GM19467 (cell line): ENCODE results near the gene PLAC8.
"Not testable (repeated sequence)": the region's sequence is repeated elsewhere in the genome, so short reads cannot be mapped to it uniquely, and the experiment has no call there.

Experiments
- ATAC-seq: cut with Tn5 transposase; IDR thresholded peaks from one replicate; pipeline ENCODE4 v1.9.1; 2021; ENCODE audit warnings: mild to moderate bottlenecking, moderate library complexity; ENCODE audit not compliant: unreplicated experiment

PLAC8 gene

DNA sequence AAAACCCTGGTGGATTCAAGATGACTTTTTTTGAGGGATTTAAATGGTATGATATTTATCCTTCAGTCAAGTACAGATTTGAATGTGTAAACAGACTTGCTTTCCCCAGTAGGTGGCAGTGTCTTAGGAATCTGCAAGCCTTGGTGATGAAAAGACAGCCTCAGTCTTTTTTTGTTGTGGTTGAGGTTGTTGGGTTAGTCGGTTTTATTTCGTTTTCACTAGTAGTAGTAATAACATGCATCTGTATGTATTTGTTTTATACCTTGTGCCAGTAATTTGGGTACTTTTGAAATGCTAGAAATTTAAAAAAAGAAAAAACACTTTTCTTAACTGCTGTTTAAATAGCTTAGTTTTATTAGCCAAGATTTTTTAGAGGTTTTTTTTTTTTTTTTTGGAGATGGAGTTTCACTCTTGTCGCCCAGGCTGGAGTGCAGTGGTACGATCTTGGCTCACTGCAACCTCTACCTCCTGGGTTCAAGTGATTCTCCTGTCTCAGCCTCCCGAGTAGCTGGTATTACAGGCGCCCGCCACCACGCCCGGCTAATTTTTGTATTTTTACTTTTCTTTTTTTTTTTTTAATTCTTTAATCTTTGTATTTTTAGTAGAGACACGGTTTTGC is 40.3 kb downstream of the PLAC8 start:
- peak; percentile 61 for ATAC-seq

DNA sequence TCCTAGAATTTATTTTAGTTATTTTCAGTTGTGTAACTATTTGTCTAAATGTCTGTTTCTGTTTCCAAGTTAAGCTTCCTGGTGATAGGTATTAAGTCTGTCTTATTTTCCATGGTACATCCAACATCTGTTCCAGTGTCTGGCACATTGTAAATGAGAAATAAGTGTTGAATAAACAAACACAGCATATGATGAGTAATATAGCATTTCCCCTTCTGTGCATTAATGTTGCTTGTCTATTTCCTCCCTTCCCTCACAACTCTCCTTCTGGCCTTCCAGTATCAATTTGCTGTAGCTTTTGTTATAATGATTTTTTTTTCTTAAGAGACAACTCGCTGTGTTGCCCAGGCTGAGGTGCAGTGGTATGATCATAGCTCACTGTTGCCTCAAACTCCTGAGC is 43.4 kb downstream of the PLAC8 start:
- ATAC-seq = no peak

DNA sequence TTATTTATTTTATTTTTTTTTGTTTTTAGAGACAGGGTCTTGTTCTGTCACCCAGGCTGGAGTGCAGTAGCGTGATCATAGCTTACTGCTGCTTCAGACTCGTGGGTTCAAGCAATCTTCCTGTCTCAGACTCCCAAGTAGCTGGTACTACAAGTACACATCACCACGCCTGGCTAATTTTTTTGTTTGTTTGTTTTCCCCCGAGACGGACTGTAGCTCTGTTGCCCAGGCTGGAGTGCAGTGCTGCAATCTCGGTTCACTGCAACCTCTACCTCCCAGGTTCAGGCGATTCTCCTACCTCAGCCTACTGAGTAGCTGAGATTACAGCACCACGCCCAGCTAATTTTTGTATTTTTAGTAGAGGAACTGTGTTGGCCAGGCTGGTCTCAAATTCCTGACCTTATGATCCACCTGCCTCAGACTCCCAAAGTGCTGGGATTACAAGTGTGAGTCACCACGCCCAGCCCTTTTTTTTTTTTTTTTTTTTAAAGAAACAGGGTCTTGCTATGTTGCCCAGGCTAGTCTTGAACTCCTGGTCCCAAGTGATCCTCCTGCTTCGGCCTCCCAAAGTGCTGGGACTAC is 47.4 kb downstream of the PLAC8 start:
- ATAC-seq = no peak

DNA sequence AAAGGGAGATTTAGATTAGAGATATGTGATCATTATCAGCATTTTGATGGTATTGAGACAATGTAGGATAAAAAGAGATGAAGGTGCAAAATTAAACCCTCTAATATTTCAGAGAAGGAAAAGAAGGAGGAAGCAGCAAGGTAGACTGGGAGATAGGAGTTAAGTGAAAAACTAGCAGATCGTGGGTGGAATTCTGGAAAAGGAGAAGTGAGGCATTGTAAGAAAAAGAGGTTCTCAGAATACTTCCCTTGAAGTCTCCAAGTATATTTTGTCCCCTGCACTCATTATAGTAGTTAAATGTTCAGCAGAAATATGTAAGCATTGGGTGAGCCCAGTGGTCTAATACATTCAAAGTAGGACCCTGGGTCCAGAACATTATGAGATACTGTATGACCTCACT is 49.3 kb downstream of the PLAC8 start:
- ATAC-seq = no peak

DNA sequence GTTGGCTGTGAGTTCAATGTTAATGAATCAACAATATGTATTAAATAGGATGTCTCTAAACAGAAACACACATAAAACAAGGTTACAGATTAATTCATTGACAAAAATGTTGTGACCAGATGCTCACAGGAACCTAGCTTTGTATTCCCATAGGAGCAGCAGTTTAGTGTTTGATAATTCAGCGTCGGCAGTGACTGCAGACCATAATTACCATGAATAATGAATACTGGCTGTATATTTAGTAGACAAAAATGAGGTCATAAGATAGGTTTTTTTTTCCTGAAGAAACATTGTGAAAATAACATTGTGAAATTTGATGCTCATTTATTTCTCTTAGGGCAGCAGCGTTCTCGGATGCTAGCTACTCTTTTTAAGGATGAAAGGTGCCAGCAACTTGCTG is 51.8 kb downstream of the PLAC8 start:
- ATAC-seq = no peak

DNA sequence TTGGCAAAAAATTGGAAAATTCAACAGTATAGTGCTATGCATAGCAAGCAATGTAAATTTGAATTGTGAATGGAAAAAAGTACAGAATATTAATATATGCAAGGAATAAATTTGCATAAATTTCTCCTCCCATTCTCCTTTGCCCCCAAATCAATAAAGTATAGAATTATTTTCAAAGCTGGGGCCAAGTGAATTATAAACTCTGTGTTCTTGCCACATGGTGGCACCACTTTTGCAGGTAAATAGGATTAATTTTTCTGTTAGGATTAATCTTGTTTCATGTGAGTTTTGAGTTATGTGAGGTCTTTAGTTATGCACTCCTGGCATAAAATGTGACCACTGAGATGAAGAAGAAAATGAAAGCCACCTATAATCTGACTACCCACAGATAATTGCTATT is 59.6 kb downstream of the PLAC8 start:
- ATAC-seq = no peak

DNA sequence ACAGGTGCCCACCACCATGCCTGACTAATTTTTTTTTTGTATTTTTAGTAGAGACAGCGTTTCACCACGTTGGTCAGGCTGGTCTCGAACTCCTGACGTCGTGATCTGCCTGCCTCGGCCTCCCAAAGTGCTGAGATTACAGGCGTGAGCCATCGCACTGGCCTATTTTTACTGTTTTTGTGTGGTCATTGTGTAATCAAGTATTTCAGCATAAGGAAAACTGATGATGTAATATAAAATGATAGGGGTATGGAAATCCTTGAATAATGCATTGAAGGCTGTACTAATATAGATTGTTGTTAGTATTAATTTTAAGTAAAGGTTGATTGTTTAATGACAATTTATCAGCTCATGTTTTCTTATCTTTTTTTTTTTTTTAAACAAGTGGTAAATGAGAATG is 65.7 kb downstream of the PLAC8 start:
- not testable (repeated sequence) for ATAC-seq

DNA sequence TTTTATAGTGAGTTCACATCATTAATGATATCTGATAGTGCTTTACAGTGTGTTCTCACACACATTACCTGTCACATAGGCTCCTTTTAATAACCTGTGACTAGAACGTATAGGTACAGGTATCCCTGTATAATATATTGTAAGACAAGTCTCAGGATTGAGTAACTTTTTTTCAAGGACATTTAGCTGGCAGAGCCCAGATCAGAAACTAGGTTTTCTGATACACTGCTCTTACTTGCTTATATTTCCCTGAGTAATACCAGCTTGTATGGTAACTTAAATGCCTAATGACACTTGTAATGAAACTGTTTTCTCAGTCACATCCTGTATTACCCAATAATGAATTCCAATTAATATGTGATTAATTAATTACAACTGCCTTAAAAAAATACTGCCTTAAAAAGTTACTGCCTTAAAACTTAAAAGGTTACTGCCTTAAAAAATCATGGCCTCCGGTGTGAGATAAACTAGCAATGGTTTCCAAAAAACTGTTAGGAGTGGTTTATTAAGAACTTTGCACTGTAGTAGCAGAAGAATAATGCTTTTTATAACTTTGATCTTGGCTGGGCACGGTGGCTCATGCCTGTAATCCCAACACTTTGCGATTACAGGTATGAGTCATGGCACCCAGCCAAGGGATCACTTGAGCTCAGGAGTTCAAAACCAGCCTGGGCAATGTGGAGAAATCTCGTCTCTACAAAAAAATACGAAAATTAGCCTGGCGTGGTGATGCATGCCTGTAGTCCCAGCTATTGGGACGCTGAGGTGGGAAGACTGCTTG is 67.6 kb downstream of the PLAC8 start:
- ATAC-seq = no peak

DNA sequence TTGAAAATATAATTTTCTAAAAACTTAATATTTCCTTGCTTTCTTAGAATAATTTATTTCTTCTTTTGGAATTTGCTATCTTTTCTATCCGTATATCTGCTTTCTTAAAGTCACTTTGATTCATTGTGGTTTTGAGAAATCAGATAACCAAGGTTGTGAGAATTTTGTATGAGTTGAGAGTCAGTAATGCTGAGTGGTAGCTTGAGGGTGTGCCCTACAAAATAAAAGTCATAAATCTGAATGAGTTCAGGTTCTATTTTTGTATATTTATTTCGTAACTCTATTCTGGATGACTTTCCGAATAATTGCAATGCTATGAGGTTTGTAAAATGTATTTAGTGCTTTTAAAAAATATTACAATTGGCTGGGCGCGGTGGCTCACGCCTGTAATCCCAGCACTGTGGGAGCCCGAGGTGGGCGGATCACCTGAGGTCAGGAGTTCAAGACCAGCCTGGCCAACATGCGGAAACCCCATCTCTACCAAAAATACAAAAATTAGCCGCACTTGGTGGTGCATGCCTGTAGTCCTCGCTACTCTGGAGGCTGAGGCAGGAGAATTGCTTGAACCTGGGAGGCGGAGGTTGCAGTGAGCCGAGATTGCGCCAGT is 70.6 kb downstream of the PLAC8 start:
- no peak for ATAC-seq

DNA sequence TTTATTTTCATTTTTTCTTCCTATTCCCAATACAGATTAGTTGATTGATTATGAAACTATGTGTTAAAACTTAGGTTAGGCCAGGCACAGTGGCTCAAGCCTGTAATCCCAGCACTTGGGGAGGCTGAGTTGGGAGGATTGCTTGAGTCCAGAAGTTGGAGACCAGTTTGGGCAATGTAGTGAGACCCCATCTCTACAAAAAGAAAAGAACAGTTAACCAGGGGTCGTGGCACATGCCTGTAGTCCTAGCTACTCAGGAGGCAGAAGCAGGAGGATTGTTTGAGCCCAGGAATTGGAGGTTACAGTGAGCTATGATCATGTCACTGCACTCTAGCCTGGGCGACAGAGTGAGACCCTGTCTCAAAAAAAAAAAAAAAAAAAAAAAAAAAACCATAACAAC is 71.4 kb downstream of the PLAC8 start:
- ATAC-seq = not testable (repeated sequence)

DNA sequence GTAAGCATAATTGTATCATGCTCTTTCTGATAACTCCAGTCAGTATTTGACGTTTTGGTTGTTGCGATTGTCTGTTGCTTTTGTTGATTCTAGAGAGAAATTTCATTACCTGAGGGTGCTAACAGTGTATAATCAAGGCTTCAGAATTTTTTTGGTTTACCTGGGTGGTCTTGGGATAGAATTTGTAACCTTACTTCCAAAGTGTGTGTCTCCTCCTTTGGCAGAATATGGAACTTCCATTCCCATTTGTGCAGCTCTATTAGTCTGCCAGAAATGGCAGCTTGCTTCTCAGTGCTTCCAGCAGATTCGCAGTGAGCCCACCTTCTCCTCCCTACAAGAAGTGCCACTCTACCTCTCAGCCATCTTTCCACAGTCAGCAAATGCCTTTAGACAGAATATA is 74.3 kb downstream of the PLAC8 start:
- ATAC-seq = no peak
